GM03348 (cell line): Measurements from ENCODE around the gene P4HA2.
"Not testable (repeated sequence)": the region's sequence is repeated elsewhere in the genome, so short reads cannot be mapped to it uniquely, and the experiment has no call there.

Experiments used
- DNase-seq: peaks from one replicate; pipeline ENCODE4 v3.0.0; 2012; ENCODE audit warnings: low spot score

The P4HA2 gene

DNA sequence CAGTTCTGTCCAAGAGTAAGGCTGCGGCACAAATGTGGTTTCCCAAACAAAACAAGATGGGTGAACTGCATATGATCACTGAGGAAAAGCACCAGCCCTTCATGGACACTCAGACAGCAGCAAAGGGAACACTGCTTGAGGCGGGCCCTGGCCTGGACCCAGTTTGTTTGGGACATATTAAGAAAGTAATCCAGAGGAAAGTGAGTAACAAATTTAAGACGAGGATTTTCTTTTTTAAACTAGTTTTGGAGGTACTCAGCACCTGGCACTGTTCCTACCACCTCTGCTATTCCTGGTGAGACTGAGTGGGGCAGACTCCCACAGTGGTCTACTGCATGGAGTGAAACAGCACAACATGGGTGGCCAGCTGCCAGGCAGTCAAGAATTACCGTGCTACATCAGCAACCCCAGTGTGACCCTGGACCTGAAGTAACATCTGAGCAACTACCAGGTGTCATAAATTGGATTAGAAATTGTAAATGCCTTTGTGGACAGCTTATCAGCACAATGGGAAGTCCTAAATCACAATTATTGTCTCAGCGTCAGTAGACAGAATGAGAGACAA lies 28.5 kb downstream of the P4HA2 start:
- DNase-seq: no peak

DNA sequence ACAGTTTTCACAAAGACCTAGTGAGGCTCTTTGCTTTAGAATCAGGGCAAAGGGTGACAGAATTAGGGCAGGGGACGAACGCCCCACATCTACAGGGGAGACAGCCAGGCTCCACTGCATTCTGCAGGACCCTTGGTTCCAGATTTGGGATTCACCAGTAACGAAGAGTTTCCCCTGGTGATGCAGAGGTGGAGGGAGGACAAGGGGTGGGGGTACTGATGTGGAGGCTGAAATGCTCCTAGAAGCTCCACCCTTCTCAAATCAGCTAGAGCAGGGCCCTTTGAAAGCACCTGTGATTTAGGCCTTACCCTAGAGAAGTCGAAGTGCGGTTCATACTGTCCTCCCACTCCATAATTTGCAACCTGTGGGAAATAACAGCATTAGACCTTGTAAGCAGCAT lies 29.1 kb downstream of the P4HA2 start:
- DNase-seq: no peak

DNA sequence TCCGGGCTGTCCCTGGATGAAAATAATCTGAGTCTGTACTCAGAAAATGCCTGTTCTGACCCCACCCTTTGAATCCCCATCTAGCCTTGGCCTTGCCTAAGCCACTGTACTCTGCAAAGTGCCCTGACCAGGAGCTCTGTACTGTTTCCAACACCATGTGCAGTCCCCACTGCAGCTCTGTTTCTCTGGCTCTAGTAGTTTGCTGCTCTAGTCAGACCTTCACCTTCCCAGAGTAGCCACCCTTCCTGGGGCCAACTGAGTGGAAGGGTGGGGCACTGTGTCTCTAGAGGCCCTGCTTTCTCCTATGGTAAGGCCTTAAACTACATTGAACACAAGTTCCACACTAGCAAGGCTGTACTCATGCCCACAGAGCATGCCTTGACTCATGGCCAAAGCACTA lies 31.9 kb downstream of the P4HA2 start:
- DNase-seq: no peak

DNA sequence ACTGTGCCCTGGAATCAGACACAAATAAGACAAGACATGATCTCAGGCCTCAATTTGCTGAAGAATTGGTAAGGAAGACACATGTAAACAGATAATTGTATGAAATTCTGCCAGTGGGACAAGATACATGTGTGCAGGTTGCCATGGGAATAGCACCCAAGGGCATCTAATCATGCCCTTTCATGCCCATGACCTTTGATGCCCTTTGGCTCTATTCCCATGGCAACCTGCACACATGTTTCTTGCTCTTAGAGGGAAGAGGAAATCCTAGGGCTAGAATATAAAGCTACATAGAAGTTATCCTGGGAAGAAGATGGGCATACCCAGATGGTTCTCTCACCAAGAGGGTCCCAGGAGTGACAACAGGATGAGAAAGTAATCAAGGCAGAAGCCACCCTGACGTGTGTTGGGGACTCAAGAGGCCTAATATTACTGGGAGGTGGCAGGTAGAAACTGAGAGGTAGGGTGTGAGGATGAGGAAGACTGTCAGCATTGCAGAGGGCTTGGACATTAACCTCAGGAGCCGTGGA lies 34.4 kb downstream of the P4HA2 start:
- no peak for DNase-seq

DNA sequence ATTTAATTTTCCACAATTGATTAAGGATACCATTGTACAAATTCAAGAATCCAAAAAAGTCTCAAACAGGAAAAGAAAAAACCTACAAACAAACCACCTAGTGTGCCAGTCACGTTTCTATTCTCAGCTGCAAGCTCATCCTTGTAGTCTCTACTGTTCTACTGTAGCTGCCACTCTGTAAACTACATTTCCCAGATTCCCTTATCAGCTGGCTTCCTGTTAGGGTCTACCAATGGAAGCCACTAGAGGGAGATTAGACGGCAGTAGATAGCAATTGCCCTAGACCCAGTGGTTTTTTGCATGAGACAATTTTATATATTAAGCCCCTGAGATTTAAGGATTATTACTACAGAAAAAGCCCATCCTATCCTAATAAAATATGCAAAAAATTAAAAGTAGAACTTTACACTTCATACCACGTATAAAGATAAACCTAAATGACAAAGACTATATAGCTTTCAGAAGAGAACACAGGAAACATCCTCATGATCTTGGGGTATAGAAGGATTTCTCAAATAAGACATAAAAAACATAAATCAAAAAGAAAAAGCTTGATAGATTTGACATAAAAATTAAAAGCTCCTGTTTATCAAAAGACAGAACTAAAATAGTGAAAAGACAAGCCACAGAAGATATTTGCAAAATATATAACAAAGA lies 37.4 kb downstream of the P4HA2 start:
- DNase-seq: peak; percentile 73

DNA sequence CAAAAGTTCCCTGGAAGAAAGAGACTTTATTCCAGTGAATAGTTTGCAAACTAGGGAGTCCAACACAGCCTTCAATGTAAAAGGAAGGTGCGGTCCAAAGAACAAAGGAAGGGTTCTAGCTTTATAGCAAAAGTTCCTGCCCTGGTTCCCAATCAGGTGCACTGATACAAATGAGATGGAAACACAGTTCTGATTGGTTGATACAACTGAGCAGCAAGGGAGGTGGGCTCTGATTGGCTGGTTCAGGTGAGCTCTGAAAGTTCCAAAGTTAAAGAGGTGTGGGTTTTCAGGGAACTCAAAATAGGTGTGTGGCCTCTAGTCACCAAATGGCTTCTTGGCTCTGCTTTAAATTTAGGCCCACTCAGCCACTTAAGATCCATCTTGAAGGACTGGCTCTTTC lies 43.1 kb downstream of the P4HA2 start:
- no peak for DNase-seq

DNA sequence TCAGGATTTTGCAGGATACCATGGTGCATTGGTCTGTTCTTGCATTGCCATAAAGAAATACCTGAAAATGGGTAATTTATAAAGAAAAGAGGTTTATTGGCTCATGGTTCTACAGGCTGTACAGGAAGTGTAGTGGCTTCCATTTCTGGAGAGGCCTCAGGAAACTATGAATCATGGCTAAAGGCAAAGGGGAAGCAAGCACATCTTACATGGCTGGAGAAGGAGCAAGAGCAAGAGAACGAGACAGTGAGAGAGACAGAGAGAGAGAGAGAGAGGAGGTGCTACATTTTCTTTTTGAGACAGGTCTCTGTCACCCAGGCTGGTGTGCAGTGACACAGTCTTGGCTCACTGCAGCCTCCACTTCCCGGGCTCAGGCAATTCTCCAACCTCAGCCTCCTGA lies 43.9 kb downstream of the P4HA2 start:
- DNase-seq: no peak

DNA sequence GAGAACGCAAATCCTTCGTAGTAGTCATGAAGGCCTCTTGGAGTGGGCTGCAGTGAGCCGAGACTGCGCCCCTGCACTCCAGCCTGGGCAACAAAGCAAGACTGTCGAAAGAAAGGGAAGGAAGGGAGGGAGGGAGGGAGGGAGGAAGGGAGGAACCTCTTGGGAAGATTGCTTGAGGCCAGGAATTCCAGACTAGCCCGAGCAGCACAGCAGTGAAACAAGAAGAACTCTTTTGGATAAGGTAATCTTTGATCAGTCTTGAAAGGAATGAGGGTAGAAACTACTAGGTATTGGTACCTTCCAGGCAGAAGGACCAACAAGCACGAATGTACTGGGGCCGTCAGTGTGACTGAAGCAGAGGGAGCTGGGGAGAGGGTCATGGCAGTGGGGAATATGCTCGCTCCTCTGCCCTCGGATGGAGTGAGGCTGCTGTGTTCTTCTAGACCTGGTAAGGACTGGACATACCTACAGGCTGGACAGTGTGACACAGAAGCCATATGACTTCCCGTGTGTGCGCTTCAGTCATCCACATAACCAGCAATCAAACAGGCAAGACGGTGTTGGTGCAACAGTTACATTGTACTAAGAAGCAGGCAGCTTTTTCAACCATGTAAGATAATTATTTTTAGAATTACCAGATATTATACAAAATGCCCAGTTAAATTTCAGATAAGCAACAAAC lies 45.2 kb downstream of the P4HA2 start:
- DNase-seq: no peak

DNA sequence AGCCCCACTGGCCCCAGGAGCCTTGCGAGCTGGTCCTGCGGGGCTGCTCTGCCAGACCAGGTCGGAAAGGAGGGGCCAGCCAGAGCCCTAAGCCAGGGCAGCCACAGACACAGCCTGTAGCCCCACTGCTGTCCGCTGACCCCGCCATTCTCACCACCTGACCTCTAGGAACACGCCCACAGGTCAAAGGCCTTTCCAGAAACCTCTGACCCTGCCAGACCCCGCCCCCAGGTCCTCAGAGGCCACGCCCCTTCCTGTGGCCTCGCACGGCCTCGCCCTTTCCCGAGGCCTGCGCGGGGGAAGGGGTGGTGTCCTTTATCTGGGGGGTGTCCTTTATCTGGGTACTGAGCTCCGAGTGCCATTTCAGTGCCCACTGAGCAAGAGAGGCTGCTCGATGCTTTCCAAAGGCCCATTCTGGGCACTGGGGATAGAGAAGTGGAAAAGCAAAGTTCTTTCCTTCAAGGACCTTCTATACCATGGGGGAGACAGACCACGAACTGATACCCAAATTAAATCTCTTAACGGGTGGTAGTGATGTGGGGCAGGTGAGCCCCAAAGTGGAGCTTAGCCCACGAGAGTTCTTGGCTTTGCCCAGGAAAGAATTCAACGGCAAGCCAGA lies 46.5 kb downstream of the P4HA2 start:
- no peak for DNase-seq

DNA sequence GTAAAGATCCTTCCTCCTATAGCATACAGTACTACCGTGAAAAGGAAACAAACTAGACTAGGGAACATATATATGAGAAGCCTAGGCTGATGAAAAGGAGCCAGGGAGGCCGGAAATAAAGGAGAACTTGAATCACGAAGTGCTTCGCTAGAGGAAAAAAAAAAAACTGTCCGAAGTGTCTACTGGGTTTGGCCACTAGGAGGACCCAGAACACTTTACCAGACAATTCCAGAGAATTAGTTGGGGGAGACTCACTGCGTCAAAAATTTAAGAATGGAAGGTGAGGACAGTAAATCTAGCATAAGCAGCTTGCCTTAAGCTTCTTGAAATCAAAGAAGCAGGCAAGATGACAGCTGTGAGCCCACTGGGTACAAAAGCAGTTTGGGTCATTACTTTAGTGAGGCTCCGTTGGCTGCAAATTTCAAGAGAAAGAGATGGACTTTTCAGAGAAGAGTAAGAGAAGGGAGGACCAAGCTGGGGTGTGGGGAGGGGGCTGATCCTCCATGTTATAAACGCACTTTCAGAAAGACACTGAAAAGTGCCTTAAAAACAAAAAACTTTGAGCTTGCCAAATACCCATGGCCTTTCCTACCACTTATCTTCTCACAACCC lies 47.4 kb downstream of the P4HA2 start:
- DNase-seq: peak; percentile 75

DNA sequence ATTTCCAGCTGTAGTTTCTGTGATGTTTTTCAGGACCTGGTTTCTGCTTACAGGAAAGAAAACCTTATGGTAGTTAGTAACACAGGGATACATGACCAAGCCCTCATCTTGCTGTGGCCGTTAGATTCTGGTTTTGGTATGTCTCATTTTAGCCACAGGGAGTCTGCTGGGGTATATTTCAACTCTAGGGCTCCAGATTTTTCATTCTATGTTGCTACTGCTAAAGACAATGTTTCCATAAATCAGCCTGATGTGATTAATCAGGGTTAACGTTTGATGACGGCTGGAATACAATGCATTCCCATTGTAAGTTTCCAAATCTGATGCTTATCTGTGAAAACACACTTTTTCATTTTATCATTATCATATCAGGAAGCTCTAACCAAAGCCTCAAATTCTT lies 48.2 kb downstream of the P4HA2 start:
- no peak for DNase-seq

DNA sequence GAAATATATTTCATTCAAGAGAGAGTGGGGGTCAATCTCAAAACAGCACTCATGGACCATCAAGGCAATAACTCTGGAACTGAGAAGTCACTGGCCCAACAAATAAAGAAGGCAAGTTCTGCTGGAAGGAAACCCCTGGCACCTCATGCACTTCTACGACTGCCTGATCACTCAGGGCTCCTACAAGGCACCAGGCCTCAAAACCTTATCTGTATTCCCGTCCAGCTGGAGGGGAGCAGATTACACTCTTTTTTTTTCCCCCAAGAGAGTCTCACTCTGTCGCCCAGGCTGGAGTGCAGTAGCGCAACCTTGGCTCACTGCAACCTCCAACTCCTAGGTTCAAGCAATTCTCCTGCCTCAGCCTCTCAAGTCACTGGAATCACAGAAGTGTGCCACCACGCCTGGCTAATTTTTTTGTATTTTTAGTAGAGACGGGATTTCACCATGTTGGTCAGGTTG lies 49.9 kb downstream of the P4HA2 start:
- no peak for DNase-seq

DNA sequence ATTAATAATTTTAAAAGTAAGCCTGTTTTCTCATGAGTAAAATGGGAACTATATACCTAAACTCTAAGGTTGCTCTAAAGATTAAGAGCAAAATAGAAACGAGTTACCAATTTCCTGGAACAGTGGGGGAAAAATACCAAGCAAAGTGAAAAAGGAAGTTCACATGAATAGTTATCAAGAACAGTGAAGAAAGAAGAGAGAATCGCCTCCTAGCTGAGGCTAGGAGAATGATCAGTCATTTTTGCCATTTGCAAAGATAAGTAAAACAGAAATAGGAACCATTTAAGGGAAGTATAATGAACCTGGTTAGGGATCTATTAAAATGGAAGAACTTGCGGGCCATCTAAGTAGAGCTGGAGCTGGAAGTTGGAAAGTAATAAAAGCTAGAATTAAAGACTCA lies 50.7 kb downstream of the P4HA2 start:
- no peak for DNase-seq

DNA sequence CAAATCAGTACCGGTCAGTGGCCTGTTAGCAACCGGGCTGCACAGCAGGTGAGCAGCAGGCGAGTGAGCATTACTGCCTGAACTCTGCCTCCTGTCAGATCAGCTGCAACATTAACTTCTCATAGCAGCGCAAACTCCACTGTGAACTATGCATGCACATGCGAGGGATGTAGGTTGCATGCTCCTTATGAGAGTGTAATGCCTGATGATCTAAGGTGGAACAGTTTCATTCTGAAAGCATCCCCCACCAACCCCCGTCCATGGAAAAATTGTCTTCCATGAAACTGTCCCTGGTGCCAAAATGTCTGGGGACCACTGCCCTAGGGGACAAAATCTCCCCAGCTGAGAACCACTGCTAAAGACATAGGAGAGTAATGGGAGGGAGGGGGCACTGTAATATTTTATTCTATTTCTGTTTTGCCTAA lies 51.1 kb downstream of the P4HA2 start:
- no peak for DNase-seq

DNA sequence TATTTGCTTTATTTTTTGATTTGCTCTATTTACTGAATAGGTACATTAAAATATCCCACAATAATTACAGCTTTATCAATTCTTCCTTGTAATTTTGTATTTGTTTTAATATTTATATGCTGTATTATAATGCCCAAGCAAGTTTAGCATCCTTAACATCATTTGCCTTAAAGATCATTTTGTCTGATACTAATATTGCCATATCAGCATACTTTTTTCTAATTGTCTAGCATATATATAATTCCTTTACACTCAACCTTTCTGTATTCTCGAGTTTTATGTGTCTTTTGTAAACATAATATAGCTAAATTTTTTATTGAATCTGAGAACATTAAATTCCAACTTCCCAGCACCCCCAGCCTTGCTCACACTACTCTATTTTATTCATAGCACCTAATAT lies 64.7 kb downstream of the P4HA2 start:
- no peak for DNase-seq

DNA sequence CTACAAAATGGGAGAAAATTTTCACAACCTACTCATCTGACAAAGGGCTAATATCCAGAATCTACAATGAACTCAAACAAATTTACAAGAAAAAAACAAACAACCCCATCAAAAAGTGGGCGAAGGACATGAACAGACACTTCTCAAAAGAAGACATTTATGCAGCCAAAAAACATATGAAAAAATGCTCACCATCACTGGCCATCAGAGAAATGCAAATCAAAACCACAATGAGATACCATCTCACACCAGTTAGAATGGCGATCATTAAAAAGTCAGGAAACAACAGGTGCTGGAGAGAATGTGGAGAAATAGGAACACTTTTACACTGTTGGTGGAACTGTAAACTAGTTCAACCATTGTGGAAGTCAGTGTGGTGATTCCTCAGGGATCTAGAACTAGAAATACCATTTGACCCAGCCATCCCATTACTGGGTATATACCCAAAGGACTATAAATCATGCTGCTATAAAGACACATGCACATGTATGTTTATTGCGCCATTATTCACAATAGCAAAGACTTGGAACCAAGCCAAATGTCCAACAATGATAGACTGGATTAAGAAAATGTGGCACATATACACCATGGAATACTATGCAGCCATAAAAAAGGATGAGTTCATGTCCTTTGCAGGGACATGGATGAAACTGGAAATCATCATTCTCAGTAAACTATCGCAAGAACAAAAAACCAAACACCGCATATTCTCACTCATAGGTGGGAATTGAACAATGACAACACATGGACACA lies 65.9 kb downstream of the P4HA2 start:
- DNase-seq: not testable (repeated sequence)

DNA sequence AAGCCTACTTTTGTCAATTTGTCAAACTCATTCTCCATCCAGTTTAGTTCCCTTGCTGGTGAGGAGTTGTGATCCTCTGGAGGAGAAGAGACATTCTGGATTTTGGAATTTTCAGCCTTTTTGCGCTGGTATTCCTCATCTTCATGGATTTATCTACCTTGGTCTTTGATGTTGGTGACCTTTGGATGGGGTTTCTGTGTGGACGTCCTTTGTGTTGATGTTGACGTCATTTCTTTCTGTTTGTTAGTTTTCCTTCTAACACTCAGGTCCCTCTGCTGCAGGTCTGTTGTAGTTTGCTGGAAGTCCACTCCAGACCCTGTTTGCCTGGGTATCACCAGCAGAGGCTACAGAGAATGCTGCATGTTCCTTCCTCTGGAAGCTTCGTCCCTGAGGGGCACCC lies 71.2 kb downstream of the P4HA2 start:
- no peak for DNase-seq

DNA sequence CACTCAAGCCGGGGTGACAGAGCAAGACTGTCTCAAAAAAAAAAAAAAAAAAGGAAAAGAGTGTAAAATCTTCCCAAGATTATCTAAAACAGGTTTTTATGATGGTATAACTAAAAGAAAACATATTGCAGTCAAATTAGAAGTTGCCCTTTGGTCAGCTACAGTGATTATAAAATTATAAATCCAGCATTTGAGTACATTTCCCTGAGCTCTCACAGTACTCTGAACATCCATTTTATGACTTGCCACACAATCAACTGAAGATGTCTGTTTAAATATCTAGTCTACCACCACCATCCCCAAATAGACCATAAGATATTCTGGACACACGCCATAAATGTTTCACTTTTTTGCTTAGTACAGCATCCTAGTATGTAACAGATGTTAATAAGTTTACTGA lies 77.1 kb downstream of the P4HA2 start:
- DNase-seq: no peak

DNA sequence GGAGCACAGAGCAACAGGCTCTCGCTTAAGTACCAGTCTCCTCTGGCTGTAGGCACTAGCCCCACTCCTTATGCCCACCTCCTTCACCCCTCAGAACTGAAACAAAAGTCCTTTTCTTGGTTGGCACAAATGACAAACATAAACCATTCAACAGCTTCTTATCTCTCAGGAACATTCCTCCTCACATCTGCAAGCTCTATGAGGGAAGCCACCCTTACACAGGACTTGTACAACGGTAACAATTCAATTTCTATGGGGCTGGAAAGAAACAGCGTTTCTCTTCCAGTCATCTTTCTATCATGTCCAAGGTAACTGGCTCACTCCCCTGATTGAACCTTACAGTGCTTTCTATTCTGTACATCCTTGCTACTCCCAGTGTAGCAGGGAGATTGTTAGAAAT lies 80.0 kb downstream of the P4HA2 start:
- no peak for DNase-seq

DNA sequence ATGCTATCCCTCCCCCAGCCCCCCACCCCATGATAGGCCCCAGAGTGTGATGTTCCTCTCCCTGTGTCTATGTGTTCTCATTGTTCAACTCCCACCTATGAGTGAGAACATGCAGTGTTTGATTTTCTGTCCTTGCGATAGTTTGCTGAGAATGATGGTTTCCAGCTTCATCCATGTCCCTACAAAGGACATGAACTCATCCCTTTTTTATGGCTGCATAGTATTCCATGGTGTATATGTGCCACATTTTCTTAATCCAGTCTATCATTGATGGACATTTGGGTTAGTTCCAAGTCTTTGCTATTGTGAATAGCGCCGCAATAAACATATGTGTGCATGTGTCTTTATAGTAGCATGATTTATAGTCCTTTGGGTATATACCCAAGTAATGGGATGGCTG lies 82.3 kb downstream of the P4HA2 start:
- not testable (repeated sequence) for DNase-seq

DNA sequence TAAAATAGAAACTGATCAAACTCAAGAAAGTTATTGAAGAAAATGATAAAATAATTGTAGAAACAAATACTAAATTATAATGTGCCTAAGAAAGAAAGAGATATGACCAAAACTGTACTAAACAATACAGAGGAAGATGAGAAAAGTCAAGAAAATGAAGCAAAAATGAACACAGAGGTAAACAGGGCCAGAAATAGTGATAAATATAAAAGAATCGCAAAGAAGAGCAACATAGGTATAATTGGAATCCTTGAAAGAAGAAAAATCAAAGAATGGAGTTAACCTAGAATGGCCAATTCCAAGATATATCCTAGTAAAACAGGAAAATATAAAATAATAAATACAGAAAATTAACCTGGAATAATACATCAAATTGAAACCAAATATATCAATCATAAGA lies 84.5 kb downstream of the P4HA2 start:
- no peak for DNase-seq

DNA sequence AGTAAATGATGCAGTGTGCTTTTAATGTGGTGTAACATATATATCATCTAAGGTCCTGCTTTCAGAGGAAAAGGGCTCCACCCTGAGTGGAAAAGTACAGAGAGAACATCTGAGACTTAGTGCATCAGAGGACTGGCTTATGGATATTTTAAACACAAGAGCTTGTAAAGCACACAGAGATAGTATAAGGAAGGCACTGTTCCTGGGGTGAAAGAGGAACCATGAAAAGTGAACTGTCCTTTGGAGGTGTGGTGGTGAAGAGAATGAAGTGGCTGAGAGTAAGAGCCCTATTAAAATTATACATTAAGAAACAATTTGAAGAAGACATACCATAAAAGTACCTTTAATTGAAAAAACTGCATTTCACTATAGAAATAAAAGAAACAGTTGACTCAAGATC lies 85.2 kb downstream of the P4HA2 start:
- no peak for DNase-seq
